Measurements from ENCODE around the gene DNM3. TPM values are rescaled to one million over a fixed set of nuclear protein-coding genes. Genes with fewer than 3 reads are reported as not detected.

Gene DNM3
- total and polyA plus RNA-seq, 9 of the 15 experiments (the other 6 are each of a cell fraction or from before 2014, with no cell fraction given), result 0.08 to 0.36 (median 0.22) TPM; not detected in 1

DNA sequence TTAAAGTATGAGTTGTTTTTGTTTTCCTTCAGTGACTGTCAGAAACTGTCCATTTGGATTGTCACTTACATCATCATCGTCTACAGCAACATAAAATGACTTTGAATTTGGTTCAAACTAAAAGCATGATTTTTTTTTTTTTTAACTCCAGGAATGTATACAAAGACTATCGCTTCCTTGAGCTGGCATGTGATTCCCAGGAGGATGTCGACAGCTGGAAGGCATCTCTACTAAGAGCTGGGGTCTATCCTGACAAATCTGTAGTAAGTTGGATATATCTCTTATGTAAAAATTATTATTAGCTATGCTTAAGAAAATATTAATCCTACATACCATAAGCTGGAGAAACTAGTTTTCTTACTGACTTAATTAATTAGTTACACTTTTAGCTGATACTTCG, 467.3 kb downstream of the DNM3 start:
- TF ChIP-seq MTA1 (IDR thresholded peaks at IDR 0.05; ENCODE audit: borderline replicate concordance), result no peak
- no peak for TF ChIP-seq KLF6 (CRISPR knock-in tag; IDR thresholded peaks at IDR 0.05; ENCODE audit: borderline replicate concordance)
- TF ChIP-seq TSC22D4 (tag; IDR thresholded peaks at IDR 0.05), result no peak
- TF ChIP-seq ZNF232 (CRISPR knock-in tag; IDR thresholded peaks at IDR 0.05), result no peak
- TF ChIP-seq SMARCB1 (IDR thresholded peaks at IDR 0.05; ENCODE audit: insufficient read length, low read depth), result no peak
- no peak for TF ChIP-seq RBM22 (IDR thresholded peaks at IDR 0.05; ENCODE audit: low read depth, low read length, poor library complexity, severe bottlenecking)
- TF ChIP-seq, protein P1, sequence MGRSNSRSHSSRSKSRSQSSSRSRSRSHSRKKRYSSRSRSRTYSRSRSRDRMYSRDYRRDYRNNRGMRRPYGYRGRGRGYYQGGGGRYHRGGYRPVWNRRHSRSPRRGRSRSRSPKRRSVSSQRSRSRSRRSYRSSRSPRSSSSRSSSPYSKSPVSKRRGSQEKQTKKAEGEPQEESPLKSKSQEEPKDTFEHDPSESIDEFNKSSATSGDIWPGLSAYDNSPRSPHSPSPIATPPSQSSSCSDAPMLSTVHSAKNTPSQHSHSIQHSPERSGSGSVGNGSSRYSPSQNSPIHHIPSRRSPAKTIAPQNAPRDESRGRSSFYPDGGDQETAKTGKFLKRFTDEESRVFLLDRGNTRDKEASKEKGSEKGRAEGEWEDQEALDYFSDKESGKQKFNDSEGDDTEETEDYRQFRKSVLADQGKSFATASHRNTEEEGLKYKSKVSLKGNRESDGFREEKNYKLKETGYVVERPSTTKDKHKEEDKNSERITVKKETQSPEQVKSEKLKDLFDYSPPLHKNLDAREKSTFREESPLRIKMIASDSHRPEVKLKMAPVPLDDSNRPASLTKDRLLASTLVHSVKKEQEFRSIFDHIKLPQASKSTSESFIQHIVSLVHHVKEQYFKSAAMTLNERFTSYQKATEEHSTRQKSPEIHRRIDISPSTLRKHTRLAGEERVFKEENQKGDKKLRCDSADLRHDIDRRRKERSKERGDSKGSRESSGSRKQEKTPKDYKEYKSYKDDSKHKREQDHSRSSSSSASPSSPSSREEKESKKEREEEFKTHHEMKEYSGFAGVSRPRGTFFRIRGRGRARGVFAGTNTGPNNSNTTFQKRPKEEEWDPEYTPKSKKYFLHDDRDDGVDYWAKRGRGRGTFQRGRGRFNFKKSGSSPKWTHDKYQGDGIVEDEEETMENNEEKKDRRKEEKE (IDR thresholded peaks at IDR 0.05; ENCODE audit: borderline replicate concordance in 1 of 2, control insufficient read depth in 1 of 2, low read depth in 2 of 2, low read length in 1 of 2), result no peak
- no peak for TF ChIP-seq DACH1 (IDR thresholded peaks at IDR 0.05; ENCODE audit: partially characterized antibody)
- TF ChIP-seq SRSF3 (IDR thresholded peaks at IDR 0.05; ENCODE audit: insufficient read depth, low read length), result no peak
- no peak for TF ChIP-seq ZNF124 (CRISPR knock-in tag; IDR thresholded peaks at IDR 0.05)
- TF ChIP-seq NFXL1 (CRISPR knock-in tag; IDR thresholded peaks at IDR 0.05), result no peak
- TF ChIP-seq ILF3 (IDR thresholded peaks at IDR 0.05; ENCODE audit: borderline replicate concordance), result no peak
- no peak for TF ChIP-seq ZKSCAN1 (IDR thresholded peaks at IDR 0.05; ENCODE audit: low read depth, low read length)
- no peak for TF ChIP-seq MCM5 (IDR thresholded peaks at IDR 0.05; ENCODE audit: low read depth)
- no peak for TF ChIP-seq NCOR1 (IDR thresholded peaks at IDR 0.05)
- TF ChIP-seq L3MBTL2 (IDR thresholded peaks at IDR 0.05), result no peak
- TF ChIP-seq SRSF9 (IDR thresholded peaks at IDR 0.05; ENCODE audit: borderline replicate concordance, low read depth, low read length), result no peak
- TF ChIP-seq SRSF1 (IDR thresholded peaks at IDR 0.05; ENCODE audit: low read depth, low read length), result no peak
- Histone ChIP-seq H3K9ac (ENCODE audit: insufficient read depth in 1 of 2, low read depth in 2 of 2, low read length in 2 of 2) (no peak overlapping the region), H3K4me1 (replicated peaks in 1 of 2; ENCODE audit: control insufficient read depth in 2 of 2, insufficient read depth in 2 of 2, low read length in 2 of 2) (no peaks in the 10 kb centered on the region), H3K4me2 (ENCODE audit: insufficient read depth, low read length) (no peak overlapping the region), H2AFZ (ENCODE audit: low read depth, low read length) (no peak overlapping the region), H3K9me1 (ENCODE audit: control insufficient read depth, insufficient read depth, low read length) (no peaks in the 10 kb centered on the region), H3K27ac (ENCODE audit: extremely low read depth, low read depth, low read length) (no peak overlapping the region), H3K4me3 (no peak overlapping the region), H3K9me3 (replicated peaks; ENCODE audit: control insufficient read depth, insufficient read depth, low read depth, low read length) (no peaks in the 10 kb centered on the region), H3K79me2 (ENCODE audit: control insufficient read depth, insufficient read depth, low read length) (no peaks in the 10 kb centered on the region), H3K27me3 (ENCODE audit: control insufficient read depth in 2 of 2, insufficient read depth in 2 of 2, low read length in 2 of 2) (no peaks in the 10 kb centered on the region), H4K20me1 (replicated peaks; ENCODE audit: control insufficient read depth, insufficient read depth, low read length) (no peaks in the 10 kb centered on the region), H3K36me3 (ENCODE audit: control insufficient read depth, insufficient read depth, low read length) (no peaks in the 10 kb centered on the region)
- ChIA-PET CTCF (ENCODE audit: low intra/inter-chr PET ratio) (no interaction called here), POLR2A (no interaction called here)
- intact Hi-C loops (cut with micrococcal nuclease) (no loop called here), in situ Hi-C loops (cut with MboI) (no loop called here)
- no peak for ATAC-seq
- BruUV-seq (replicated peaks), result no TSS peak
- 2% methylated on average over 4 of the region's 4 CpGs for WGBS (ENCODE audit: insufficient coverage, low coverage, missing lambda C conversion rate)
- no peak for DNase-seq (ENCODE audit: extremely low read depth in 1 of 4, low spot score in 3 of 4)
- no peak for FAIRE-seq
